ENCODE measurements around the gene NRG2.

The NRG2 gene

GRCh38 chr5:139954462-139954861, 88.6 kb downstream of the NRG2 start:
- H3K4me3 ChIP-seq (ENCODE audit: low read length): no peak overlapping the region
- no peak overlapping the region for H3K9ac ChIP-seq (ENCODE audit: low read length)
- no peaks in the 10 kb centered on the region for H3K36me3 ChIP-seq (ENCODE audit: control insufficient read depth, low read depth, low read length)
- H3K27me3 ChIP-seq (ENCODE audit: control insufficient read depth, insufficient read depth, low read length): no peaks in the 10 kb centered on the region
- peaks cover 9% of the 10 kb centered on the region for H3K4me1 ChIP-seq (ENCODE audit: control insufficient read depth, low read depth, low read length)
- no peak overlapping the region for H3K27ac ChIP-seq (ENCODE audit: low read length)
- no peaks in the 10 kb centered on the region for H3K9me3 ChIP-seq (ENCODE audit: control insufficient read depth, low read depth, low read length)

- H3K9me3 ChIP-seq (ENCODE audit: control insufficient read depth, low read depth, low read length): no peaks in the 10 kb centered on the region
- H3K4me3 ChIP-seq (ENCODE audit: low read length): no peak overlapping the region
- no peak overlapping the region for H3K27ac ChIP-seq (ENCODE audit: low read length)
- no peak overlapping the region for H3K9ac ChIP-seq (ENCODE audit: low read length)
- no peaks in the 10 kb centered on the region for H3K36me3 ChIP-seq (ENCODE audit: control insufficient read depth, low read depth, low read length)
- peaks cover 9% of the 10 kb centered on the region for H3K4me1 ChIP-seq (ENCODE audit: control insufficient read depth, low read depth, low read length)
- H3K27me3 ChIP-seq (ENCODE audit: control insufficient read depth, insufficient read depth, low read length): no peaks in the 10 kb centered on the region
Measured at GRCh38 chr5:139954022-139954421, 89.1 kb downstream of the NRG2 start.

GRCh38 chr5:139952574-139952973, 90.5 kb downstream of the NRG2 start:
- H3K27me3 ChIP-seq (ENCODE audit: control insufficient read depth, insufficient read depth, low read length): no peaks in the 10 kb centered on the region
- H3K4me1 ChIP-seq (ENCODE audit: control insufficient read depth, low read depth, low read length): peaks cover 9% of the 10 kb centered on the region
- no peak overlapping the region for H3K9ac ChIP-seq (ENCODE audit: low read length)
- no peak overlapping the region for H3K4me3 ChIP-seq (ENCODE audit: low read length)
- H3K9me3 ChIP-seq (ENCODE audit: control insufficient read depth, low read depth, low read length): no peaks in the 10 kb centered on the region
- no peak overlapping the region for H3K27ac ChIP-seq (ENCODE audit: low read length)
- no peaks in the 10 kb centered on the region for H3K36me3 ChIP-seq (ENCODE audit: control insufficient read depth, low read depth, low read length)

- no peaks in the 10 kb centered on the region for H3K9me3 ChIP-seq (ENCODE audit: control insufficient read depth, low read depth, low read length)
- peaks cover 9% of the 10 kb centered on the region for H3K4me1 ChIP-seq (ENCODE audit: control insufficient read depth, low read depth, low read length)
- H3K36me3 ChIP-seq (ENCODE audit: control insufficient read depth, low read depth, low read length): no peaks in the 10 kb centered on the region
- no peak overlapping the region for H3K4me3 ChIP-seq (ENCODE audit: low read length)
- no peak overlapping the region for H3K9ac ChIP-seq (ENCODE audit: low read length)
- no peak overlapping the region for H3K27ac ChIP-seq (ENCODE audit: low read length)
- no peaks in the 10 kb centered on the region for H3K27me3 ChIP-seq (ENCODE audit: control insufficient read depth, insufficient read depth, low read length)
Measured at GRCh38 chr5:139951983-139952382, 91.1 kb downstream of the NRG2 start.

GRCh38 chr5:139951296-139951924, 91.7 kb downstream of the NRG2 start:
- H3K9ac ChIP-seq (ENCODE audit: low read length): no peak overlapping the region
- no peaks in the 10 kb centered on the region for H3K27me3 ChIP-seq (ENCODE audit: control insufficient read depth, insufficient read depth, low read length)
- H3K4me3 ChIP-seq (ENCODE audit: low read length): no peak overlapping the region
- no peak overlapping the region for H3K27ac ChIP-seq (ENCODE audit: low read length)
- H3K36me3 ChIP-seq (ENCODE audit: control insufficient read depth, low read depth, low read length): no peaks in the 10 kb centered on the region
- peaks cover 9% of the 10 kb centered on the region for H3K4me1 ChIP-seq (ENCODE audit: control insufficient read depth, low read depth, low read length)
- no peaks in the 10 kb centered on the region for H3K9me3 ChIP-seq (ENCODE audit: control insufficient read depth, low read depth, low read length)

GRCh38 chr5:139950436-139950835, 92.7 kb downstream of the NRG2 start:
- Histone ChIP-seq H3K36me3 (ENCODE audit: control insufficient read depth, low read depth, low read length) (no peaks in the 10 kb centered on the region), H3K4me3 (ENCODE audit: low read length) (no peak overlapping the region)

GRCh38 chr5:139949710-139950109, 93.4 kb downstream of the NRG2 start:
- H3K27me3 ChIP-seq (ENCODE audit: control insufficient read depth, insufficient read depth, low read length): no peaks in the 10 kb centered on the region

More at GRCh38 chr5:139950436-139950835, 92.7 kb downstream of the NRG2 start:
- no peak overlapping the region for H3K9ac ChIP-seq (ENCODE audit: low read length)
- H3K9me3 ChIP-seq (ENCODE audit: control insufficient read depth, low read depth, low read length): no peaks in the 10 kb centered on the region
- H3K27me3 ChIP-seq (ENCODE audit: control insufficient read depth, insufficient read depth, low read length): no peaks in the 10 kb centered on the region
- peaks cover 2% of the 10 kb centered on the region for H3K4me1 ChIP-seq (ENCODE audit: control insufficient read depth, low read depth, low read length)
- H3K27ac ChIP-seq (ENCODE audit: low read length): no peak overlapping the region

GRCh38 chr5:139947727-139948126, 95.4 kb downstream of the NRG2 start:
- Histone ChIP-seq H3K27ac (ENCODE audit: low read length) (no peak overlapping the region), H3K27me3 (ENCODE audit: control insufficient read depth, insufficient read depth, low read length) (no peaks in the 10 kb centered on the region), H3K36me3 (ENCODE audit: control insufficient read depth, low read depth, low read length) (no peaks in the 10 kb centered on the region), H3K4me3 (ENCODE audit: low read length) (no peak overlapping the region), H3K9ac (ENCODE audit: low read length) (no peak overlapping the region), H3K4me1 (ENCODE audit: control insufficient read depth, low read depth, low read length) (no peaks in the 10 kb centered on the region), H3K9me3 (ENCODE audit: control insufficient read depth, low read depth, low read length) (no peaks in the 10 kb centered on the region)

More at GRCh38 chr5:139949710-139950109, 93.4 kb downstream of the NRG2 start:
- H3K9ac ChIP-seq (ENCODE audit: low read length): no peak overlapping the region
- H3K9me3 ChIP-seq (ENCODE audit: control insufficient read depth, low read depth, low read length): no peaks in the 10 kb centered on the region
- no peak overlapping the region for H3K4me3 ChIP-seq (ENCODE audit: low read length)
- H3K36me3 ChIP-seq (ENCODE audit: control insufficient read depth, low read depth, low read length): no peaks in the 10 kb centered on the region
- H3K4me1 ChIP-seq (ENCODE audit: control insufficient read depth, low read depth, low read length): no peaks in the 10 kb centered on the region
- H3K27ac ChIP-seq (ENCODE audit: low read length): no peak overlapping the region

- no peaks in the 10 kb centered on the region for H3K27me3 ChIP-seq (ENCODE audit: control insufficient read depth, insufficient read depth, low read length)
- H3K9ac ChIP-seq (ENCODE audit: low read length): no peak overlapping the region
- H3K4me3 ChIP-seq (ENCODE audit: low read length): no peak overlapping the region
- no peaks in the 10 kb centered on the region for H3K9me3 ChIP-seq (ENCODE audit: control insufficient read depth, low read depth, low read length)
- H3K36me3 ChIP-seq (ENCODE audit: control insufficient read depth, low read depth, low read length): no peaks in the 10 kb centered on the region
- no peak overlapping the region for H3K27ac ChIP-seq (ENCODE audit: low read length)
- H3K4me1 ChIP-seq (ENCODE audit: control insufficient read depth, low read depth, low read length): no peaks in the 10 kb centered on the region
Measured at GRCh38 chr5:139946440-139946839, 96.7 kb downstream of the NRG2 start.

- H3K9ac ChIP-seq (ENCODE audit: low read length): no peak overlapping the region
- no peaks in the 10 kb centered on the region for H3K4me1 ChIP-seq (ENCODE audit: control insufficient read depth, low read depth, low read length)
- H3K36me3 ChIP-seq (ENCODE audit: control insufficient read depth, low read depth, low read length): no peaks in the 10 kb centered on the region
- H3K9me3 ChIP-seq (ENCODE audit: control insufficient read depth, low read depth, low read length): no peaks in the 10 kb centered on the region
- H3K4me3 ChIP-seq (ENCODE audit: low read length): no peak overlapping the region
- no peaks in the 10 kb centered on the region for H3K27me3 ChIP-seq (ENCODE audit: control insufficient read depth, insufficient read depth, low read length)
- H3K27ac ChIP-seq (ENCODE audit: low read length): no peak overlapping the region
Measured at GRCh38 chr5:139946006-139946405, 97.1 kb downstream of the NRG2 start.

- Histone ChIP-seq H3K4me1 (ENCODE audit: control insufficient read depth, low read depth, low read length) (no peaks in the 10 kb centered on the region), H3K4me3 (ENCODE audit: low read length) (no peak overlapping the region), H3K36me3 (ENCODE audit: control insufficient read depth, low read depth, low read length) (no peaks in the 10 kb centered on the region), H3K27me3 (ENCODE audit: control insufficient read depth, insufficient read depth, low read length) (no peaks in the 10 kb centered on the region), H3K27ac (ENCODE audit: low read length) (no peak overlapping the region), H3K9ac (ENCODE audit: low read length) (no peak overlapping the region), H3K9me3 (ENCODE audit: control insufficient read depth, low read depth, low read length) (no peaks in the 10 kb centered on the region)
Measured at GRCh38 chr5:139942243-139942642, 100.9 kb downstream of the NRG2 start.

- no peak overlapping the region for H3K9ac ChIP-seq (ENCODE audit: low read length)
- no peak overlapping the region for H3K4me3 ChIP-seq (ENCODE audit: low read length)
- no peaks in the 10 kb centered on the region for H3K4me1 ChIP-seq (ENCODE audit: control insufficient read depth, low read depth, low read length)
- H3K9me3 ChIP-seq (ENCODE audit: control insufficient read depth, low read depth, low read length): no peaks in the 10 kb centered on the region
- H3K27me3 ChIP-seq (ENCODE audit: control insufficient read depth, insufficient read depth, low read length): no peaks in the 10 kb centered on the region
- H3K36me3 ChIP-seq (ENCODE audit: control insufficient read depth, low read depth, low read length): no peaks in the 10 kb centered on the region
- H3K27ac ChIP-seq (ENCODE audit: low read length): no peak overlapping the region
Measured at GRCh38 chr5:139930406-139930805, 112.7 kb downstream of the NRG2 start.
